Left hindlimb (tissue), 1 donor: ENCODE measurements around the gene CHRNA9.
A peak's percentile ranks its signal among the peaks of the same experiment; 100 is the strongest.

Experiments used
- DNase-seq: peaks from one replicate; pipeline ENCODE4 v3.0.0-alpha.2; 2018

Gene CHRNA9

DNA sequence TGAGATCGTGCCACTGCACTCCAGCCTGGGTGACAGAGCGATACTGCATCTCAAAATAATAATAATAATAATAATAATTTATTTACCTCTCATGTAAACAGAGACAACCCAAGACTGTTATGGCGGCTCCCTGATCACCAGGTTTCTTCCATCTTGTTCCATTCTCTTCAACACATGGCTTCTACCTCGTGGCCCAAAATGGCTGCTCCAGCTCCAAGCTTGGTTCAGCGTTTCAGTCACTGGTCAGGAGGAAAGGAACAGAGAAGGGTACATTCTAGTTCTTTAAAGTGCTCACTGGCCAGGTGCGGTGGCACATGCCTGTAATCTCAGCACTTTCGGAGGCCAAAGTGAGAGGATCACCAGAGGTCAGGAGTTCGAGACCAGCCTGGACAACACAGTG lies 24.9 kb upstream of the CHRNA9 start:
- DNase-seq: no peak

DNA sequence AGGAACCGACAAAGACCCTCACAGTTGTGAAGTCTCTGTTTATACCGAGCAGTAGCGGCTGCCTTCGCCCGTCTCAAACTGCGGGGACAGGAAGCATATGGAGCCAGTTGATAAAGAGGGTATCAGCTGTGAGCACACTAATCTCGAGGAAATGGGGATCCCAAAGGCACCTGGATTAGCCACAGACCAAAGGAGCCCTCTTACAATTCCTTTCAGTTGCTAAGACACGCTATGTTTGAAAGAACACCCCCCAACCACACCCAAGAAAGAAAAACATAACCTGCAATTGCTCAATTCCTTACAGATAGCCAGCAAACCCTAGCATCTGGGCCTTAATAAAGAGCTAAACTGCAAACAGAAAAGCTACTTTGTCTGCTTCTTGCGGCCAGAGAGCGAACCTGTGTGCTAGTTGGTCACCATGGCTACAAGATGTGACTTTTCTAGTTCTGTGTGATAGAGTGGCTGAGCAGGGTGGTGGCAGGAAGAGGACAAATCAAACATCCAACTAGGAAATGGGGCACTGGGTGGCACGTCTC lies 23.3 kb upstream of the CHRNA9 start:
- no peak for DNase-seq

DNA sequence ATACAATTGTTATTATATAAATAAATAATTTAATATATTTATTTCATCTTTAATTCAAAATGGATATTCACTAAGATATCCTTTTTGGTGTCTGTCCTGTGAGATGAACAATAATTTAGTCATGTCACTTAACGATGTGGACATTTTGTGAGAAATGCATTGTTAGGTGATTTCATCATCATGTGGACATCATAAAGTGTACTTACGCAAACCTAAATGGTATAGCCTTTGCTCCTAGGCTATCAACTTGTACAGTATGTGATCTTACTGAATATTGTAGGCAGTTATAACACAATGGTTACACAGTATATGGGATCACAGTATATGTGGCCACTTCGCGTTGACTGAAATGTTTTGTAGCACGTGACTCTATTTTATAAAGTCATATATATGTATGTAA lies 20.2 kb upstream of the CHRNA9 start:
- no peak for DNase-seq

DNA sequence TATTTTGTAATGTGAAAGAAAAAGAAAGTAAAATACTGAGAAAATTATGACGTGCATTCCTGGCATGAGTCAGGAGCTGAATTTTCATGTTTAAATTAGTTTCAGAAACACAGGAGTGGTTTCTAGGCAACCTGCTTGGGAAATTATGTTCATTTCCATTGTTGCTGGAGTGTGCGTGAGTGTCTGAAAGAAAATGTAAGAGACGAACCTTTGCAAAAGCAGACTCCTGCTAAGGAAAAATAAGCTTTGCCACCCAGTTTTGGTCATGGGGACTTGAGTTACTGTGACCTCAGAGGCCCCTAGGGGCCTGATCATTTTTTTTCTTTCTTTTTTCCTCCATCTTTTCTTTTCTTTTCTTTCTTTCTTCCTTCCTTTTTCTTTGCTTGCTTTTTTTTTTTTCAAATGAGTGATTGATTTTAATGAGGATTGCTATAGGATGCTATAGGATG lies 18.8 kb upstream of the CHRNA9 start:
- no peak for DNase-seq

DNA sequence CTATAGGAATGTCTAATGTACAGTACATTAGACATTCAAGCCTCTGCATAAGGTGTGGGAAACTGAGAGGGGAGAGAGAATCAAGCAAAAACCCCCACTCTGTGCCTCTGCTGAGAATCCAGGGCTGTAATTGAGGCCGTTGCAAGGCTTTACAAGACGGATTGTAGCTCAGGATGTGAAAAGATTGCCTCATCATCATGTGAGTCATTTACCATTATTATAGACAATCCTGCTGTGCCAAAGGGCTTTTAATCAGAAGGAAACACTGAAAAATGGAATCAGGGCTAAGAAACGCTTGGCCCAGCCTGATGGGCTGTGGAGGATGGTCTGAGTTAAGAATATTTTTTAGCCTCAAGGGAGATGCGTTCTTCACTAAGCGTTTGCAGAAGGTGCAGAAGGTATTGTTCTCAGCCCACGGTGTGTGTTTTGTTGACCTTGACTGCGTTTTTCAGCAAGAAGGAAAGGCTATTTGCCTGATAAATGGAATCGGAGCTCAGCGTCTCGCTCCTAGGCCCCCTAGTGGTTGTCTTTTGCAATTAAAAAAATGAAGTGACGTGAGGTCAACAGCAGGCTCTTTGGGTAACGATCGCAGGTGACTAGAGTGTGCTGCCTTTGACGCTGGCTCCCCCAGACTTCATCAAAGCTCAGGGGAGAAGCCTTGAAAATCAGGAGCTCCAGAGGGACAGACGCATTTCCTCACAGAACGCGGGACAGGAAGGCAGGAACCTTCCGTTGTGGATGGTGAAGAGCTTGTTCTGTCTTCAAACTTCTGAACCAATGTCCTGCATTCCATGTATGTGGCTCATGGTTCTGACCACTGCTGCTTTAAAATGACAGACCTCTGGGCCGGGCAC lies 18.1 kb upstream of the CHRNA9 start:
- DNase-seq: peak; percentile 74

DNA sequence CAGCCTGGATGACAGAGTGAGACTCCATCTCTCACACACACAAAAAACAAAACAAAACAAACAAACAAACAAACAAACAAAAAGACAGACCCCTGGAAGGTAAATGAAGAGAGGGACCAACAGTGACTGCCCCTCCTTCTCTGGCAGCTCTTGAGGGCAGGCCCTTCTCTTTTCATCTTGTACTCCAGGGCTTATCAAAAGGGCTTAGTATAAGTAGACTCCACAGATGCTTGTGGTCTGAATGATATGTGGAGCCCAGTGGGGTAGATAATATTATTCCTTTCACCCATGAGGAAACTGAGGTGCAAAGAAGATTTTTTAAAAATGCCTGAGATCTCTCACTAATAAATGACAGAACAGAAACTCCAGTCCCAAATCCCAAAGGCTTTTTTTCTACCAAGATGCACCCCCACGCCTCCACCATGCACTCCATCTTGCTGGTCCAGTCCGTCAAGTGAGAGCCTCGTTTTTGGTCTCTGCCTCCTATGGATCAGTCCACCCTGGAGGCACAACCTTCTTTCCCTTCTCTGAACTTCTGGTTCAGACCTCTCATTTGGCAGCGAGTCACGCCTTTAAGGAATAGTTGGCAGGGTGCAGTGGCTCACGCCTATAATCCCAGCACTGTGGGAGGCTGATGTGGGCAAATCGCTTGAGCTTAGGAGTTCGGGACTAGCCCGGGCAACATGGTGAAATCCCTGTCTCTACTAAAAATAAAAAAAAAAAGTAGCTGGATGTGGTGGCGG lies 17.0 kb upstream of the CHRNA9 start:
- DNase-seq: no peak

DNA sequence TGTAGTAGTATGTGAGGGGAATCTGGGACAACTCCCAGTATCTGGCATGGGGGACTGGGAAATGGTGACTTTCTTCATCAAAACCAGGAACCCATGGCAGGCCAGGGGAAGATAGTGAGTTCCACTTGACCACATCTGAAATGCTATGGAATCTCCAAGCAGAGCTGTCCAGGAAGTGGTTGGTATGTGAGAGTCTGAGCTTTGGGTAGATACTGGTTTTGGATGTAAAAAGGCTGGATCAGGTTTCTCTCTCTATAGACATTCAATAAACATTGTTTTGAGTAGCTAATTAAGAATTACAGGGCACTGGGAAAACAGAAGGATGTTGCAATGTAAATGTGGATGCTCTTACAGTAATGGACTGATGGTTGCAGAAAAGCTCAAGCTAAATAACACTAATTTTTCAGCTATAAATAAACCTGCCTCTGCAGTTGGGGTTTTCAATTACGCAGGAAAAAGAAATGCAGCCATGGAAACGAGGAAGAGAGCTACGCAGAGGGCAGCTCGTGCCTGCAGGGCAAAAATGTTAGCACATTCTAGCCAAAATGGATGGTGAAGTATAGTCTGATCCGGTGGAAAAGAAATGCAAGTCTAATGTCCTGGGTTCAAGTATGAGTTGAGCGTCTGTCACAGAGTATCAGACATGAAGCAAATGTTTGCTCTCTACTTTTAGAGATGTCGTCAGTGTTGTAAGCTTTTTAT lies 13.4 kb upstream of the CHRNA9 start:
- DNase-seq: no peak

DNA sequence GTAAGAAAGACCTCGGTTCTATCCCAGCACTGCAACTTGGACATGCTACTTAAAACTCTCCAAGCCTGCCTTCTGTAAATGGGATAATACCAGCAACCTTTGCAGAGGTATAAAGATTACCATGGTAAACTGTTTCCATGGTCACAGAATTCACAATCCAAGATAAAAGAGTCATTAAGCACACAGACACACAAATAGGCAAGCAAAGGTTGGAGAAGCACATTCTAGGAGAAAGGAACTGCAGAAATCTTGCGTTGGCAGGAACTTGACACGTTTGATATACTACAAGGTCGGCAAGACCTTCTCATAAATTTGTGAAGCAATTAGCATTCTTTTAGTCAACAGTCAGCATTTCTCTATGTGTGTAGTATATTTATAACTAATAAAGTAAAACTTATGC lies 12.3 kb upstream of the CHRNA9 start:
- no peak for DNase-seq

DNA sequence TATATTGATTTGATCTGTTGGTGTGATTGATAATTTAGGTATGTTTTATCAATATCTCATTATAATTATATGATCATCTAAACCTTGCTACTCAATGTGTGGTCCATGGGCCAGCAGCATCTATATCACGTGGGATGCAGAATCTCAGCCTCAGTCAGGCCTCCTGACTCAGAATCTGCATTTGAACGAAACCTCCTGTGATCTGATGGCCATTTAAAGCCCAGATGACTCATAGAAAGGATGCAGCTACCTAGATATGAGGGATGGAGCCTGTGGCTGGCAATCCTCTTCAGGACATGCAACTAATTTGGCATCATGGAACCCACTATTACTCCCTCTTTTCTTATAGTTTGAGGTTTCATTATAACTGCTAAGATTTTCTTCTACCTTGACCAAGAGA lies 11.3 kb upstream of the CHRNA9 start:
- DNase-seq: no peak

DNA sequence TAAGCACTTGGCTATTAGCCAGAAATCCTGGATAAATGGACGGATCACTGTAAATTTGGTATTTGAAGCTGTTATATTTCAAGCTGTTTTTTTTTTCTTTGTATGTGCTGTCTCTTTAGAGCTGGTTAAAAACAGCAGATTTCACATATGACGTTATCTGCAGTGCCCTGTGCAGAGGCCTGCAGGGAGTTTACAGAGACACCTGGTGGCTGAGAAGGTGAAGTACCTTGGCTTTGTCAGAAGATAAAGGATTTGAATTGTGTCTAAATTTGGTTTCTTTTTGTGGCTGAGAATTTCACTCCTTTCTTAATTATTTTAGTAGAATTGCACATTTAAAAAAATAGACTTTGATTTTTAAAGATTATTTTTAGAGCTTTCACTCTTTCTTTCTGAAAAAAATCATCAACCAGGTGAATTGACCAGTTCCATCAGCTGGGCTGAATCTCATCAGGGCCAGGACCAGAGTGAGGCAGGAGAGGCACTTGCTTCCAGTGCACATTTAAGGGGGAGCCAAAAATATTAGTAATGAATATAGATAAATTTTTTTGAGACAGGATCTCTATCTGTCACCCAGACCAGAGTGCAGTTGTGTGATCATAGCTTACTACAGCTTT lies 9.6 kb upstream of the CHRNA9 start:
- DNase-seq: no peak

DNA sequence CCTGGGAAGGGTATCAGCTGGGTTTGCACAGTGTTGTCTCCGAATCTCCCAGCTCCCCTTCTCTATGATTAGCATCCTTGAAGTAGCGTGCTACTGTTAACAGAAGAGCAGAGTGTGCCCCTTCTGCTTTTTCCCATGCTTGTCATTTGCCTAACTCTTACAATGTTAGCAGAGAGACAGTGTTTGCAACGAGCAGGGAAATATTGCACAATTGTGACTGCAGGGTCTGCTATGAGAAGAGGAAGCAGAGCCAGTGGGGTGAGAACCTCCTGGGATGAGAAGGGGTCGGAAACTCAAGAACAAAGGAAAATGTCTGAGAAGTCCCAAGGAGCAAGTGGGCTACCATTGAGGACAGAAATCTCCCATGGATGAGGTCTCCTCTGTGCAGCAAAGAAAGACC lies 7.8 kb upstream of the CHRNA9 start:
- DNase-seq: no peak

DNA sequence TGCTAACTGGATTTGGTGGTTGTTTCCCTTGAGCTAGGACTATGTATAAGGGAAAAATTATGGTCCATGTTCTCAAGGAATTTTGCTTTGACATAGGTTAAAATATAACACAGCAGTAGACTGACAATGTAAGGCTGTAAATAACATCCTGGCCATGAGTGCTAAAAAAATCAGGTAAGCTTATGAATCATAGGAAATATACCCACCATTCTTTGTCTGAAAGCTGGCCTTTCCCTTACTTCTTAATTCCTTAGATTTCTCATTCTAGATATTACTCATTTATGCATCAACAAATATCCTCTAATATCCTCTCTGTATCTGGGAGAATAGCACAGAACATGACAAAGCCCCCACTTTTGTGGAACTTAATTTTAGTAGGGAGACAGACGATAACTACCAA lies 6.8 kb upstream of the CHRNA9 start:
- DNase-seq: no peak

DNA sequence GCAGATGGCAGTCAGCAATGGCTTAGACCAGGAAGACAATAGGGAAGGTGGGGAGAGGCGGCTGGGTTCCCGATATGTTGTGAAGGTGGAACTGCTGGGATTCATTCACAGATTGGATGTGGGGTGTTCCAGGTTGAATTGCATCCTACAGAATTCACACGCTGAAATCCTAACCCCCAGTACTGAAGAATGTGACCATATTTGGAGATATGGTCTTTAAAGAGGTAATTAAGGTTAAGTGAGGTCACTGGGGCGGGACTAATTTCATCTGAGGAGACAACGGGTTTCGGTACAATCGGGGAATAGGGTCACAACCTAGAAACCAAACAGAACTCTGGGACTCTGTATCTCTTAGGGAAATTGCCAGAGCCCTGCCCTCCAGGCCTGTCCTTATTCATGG lies 5.3 kb upstream of the CHRNA9 start:
- no peak for DNase-seq

DNA sequence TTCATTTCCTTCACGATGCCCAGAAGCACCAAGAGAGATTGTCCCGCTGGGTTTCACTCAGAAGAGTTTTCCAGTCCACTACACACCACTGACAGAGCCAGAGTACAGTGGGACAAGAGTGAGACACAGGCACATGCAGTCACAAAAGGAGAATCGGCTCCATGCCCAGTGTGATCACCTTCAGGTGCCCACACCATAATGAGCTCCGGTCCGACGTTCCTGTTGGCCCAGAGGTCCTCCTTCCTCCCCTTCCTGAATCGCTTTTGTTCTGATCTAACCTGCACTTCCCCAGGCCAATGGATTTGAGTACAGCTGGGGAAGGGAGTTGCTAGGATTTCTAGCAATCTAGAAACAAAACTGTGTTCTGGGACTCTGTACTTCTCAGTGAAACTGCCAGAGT lies 4.6 kb upstream of the CHRNA9 start:
- DNase-seq: no peak

DNA sequence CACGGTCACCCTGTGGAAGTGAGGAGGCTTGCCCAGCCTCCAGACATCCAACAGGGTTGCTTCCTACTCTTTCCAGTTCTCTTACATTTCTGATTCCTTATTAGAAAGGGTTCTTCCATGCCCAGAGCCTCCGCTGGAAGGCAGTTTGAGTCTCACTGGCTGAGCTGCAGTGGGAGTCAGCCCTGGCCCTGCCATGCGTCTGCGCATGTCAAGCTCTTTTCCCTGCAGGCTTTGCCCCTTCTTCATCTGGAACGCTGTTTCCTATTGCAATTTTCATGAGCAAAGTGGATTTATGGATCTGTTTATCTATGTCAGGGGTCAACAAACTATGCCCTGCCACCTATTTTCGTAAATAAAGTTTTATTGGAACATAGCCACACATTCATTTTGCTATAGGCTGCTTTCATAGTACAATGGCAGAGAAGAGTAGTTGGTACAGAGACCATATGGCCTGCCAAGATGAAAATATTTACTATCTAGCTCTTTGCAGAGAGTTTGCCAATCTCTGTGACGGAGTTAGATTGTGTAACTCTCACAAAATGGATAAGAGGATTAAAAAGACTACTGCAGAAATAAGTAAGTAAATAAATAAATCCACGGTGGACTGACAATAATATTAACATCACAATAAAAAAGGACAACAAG lies 3.9 kb upstream of the CHRNA9 start:
- DNase-seq: no peak

DNA sequence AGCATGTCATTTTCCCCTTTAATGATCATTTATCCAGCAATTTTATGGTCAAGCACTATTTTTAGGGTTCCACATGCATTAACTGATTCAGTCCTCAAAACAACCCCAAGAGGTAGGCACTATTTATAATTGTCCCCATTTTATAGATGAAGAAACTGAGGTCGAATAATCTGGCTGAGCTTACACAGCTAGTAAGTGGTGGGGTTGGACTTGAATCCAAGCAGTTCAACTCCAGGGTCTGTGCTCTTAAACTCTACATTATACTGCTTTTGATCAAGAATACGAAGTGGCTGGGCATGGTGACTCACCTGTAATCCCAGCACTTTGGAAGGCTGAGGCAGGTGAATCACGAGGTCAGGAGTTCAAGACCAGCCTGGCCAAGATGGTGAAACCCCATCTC lies 3.2 kb upstream of the CHRNA9 start:
- DNase-seq: no peak

DNA sequence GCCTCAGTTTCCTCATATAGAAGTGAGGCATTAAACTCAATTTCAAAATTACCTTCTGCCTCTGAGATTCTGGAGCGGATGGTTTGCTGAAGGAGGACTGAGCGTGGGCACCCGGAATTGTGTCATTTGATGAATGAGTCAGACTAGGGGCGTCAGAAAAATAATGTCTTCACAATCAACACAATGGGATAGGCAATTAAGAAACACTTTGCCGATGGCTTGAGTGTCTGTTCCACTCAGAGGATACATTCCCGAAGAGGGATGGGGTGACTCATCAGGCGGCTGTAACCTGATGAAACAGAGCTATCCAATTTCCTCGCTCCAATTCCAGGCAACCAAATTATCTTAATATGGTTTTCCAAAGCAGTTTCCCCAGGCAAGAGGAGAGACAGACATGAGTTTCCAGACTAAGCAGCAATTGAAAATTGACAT lies 1.2 kb upstream of the CHRNA9 start:
- DNase-seq: no peak

DNA sequence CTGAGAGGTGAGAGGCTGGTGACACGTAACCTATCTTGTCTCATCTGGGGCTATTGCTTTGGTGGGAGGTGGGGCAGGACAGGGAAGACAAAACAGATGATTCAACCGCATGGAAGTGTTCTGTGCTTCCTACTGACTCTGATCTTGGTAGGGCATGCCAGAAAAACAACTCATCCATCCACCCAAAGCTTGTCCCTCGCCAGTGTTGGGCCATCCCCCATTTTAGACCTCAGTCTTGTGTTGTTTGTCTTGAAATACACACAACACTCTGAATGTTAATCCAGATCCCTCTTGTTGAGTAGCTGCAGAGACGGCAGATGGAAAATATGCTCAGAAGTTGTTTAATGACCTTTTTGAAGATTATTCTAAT lies 377 bp downstream of the CHRNA9 start:
- DNase-seq: no peak

DNA sequence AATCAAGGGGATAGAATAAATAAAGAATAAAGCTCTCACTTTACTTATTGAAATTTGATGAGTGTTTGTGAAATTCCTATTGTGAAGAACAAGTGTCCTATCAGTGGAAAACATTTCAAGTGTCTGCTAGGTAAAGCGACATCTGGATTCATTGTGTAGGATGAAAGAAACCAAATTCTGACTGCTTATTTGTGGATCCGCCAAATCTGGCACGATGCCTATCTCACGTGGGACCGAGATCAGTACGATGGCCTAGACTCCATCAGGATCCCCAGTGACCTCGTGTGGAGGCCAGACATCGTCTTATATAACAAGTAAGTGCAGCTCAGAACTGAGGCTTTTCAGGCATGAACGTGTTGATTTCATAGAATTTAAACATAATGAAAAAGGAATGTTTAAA lies 1.9 kb downstream of the CHRNA9 start:
- DNase-seq: no peak

DNA sequence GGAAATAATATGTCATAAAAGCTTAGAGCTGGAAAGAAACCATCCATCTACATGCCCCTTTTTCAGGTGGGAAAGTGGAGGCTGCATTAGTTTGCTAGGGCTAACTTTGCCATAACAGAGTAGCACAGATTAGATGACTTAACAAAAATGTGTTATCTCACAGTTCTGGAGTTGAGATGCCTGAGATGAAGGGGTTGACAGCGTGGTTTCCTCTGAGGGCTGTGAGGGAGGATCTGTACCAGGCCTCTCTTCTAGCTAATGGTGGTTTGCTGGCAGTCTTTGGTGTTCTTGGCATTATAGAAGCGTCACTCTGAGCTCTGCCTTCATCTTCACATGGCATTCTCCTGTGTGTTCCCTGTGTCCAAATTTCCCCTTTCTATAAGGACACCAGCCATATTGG lies 2.4 kb downstream of the CHRNA9 start:
- DNase-seq: no peak

DNA sequence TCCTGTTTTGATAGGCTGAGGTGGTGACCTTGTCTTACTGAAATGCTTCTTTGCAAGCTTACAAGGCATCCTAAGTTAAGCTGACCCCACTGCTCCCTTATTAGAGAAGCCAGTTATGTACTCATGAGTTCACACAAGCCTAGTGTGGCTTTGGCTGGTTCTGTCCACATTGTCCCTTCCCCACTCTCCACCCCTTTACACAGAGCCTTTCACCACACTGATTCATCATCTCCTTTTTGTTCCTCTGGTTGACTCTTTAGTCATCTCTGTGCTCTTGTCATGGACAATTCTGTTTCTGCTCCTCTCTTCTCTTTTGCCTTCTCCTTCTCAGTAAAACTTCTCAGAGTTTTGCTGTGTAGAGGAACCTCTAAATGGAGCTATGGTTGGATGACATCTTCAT lies 4.9 kb downstream of the CHRNA9 start:
- no peak for DNase-seq

DNA sequence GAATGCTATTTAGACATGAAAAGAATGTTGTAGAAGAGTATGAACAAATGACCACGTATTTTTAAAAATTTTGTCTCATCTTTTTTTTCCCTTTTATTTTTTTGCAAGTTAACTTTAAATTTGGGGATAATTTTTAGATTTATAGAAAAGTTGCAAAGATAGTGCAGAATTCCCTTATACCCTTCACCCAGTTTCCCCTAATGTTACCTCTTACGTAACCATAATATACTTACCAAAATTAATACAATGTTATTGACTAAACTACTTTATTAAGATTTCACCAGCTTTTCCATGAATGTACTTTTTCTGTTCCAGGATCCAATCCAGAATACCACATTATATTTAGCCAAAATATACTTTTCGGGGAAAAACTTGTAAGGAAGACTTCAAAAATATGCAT lies 12.3 kb downstream of the CHRNA9 start:
- no peak for DNase-seq

DNA sequence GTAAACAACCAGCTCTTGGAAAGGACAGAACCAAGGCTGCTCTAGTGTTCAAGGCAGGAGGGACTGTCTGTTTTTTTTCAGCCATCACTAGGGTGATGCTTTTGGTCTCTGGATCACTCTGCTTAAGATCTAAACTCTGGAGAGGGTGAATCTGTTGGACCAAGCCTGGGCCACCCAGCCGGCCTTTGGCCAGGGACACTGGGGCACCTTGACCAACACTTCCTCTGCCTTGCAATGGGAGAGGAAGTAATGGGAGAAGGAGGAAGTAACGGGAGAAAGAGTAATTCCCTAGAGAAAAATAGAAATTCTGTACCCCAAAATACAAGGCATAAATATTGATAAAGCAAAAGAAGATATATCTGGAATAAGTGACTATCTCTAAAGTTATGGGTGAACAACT lies 12.9 kb downstream of the CHRNA9 start:
- no peak for DNase-seq
